MM.1S (cell line): ENCODE data around the gene PARP12.

Experiments
- CTCF ChIP-seq: fragments of 300-600 bp; sonication (generic); IDR thresholded peaks from 2 replicates; pipeline ENCODE4 v1.5.1; 2016; ENCODE audit warnings: antibody characterized with exemption, low read length, mixed read lengths
- EZH2 ChIP-seq: fragments of 300-600 bp; sonication (generic); optimal IDR thresholded peaks from 2 replicates; pipeline ENCODE3; 2017; ENCODE audit warnings: low read depth, mild to moderate bottlenecking, antibody characterized with exemption, low read length, mixed read lengths
- EZH2phosphoT487 ChIP-seq: fragments of 300-600 bp; sonication (generic); IDR thresholded peaks from 2 replicates; pipeline ENCODE4 v1.6.1; 2018; ENCODE audit warnings: antibody characterized with exemption, low read length

GRCh38 chr7:140029072-140029471 lies 33.7 kb downstream of the PARP12 start:
- no peak for TF ChIP-seq EZH2phosphoT487
- TF ChIP-seq EZH2 = no peak
- no peak for TF ChIP-seq CTCF
